SW 1271 (cell line): ENCODE measurements around the gene KIF3A.
"Not testable (repeated sequence)": the region's sequence is repeated elsewhere in the genome, so short reads cannot be mapped to it uniquely, and the experiment has no call there.

Experiments
- DNase-seq, 2 experiments: peaks; one replicate each; lab custom pipeline; 2025; lab: John Stamatoyannopoulos, UW

The KIF3A gene

DNA sequence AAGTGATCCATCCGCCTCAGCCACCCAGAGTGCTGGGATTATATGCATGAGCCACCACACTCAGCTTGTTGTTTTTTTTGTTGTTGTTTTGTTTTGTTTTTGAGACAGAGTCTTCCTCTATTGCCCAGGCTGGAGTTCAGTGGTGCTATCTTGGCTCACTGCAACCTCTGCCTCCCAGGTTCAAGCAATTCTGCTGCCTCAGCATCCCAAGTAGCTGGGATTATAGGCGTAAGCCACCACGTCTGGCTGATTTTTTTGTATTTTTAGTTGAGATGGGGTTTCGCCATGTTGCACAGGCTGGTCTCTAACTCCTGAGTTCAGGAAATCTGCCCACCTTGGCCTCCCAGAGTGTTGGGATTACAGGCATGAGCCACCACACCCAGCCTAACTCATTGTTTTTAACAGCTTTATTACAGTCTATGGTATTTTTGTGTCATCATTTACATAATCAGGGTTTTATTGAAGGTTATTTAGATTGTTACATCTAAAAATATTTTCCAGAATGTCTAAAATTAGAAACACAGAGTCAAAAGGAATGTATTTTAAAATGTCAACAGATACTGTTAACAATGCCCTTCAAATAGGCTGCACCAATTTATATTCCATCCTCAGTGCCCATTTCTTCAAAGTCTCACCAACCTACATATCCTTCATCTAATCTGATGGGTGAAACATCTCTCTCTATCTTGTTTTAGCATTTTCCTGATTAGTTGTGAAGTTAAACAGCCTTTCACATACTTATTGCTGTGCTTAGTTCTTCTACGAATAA lies 18.6 kb downstream of the KIF3A start:
- no peak for DNase-seq

DNA sequence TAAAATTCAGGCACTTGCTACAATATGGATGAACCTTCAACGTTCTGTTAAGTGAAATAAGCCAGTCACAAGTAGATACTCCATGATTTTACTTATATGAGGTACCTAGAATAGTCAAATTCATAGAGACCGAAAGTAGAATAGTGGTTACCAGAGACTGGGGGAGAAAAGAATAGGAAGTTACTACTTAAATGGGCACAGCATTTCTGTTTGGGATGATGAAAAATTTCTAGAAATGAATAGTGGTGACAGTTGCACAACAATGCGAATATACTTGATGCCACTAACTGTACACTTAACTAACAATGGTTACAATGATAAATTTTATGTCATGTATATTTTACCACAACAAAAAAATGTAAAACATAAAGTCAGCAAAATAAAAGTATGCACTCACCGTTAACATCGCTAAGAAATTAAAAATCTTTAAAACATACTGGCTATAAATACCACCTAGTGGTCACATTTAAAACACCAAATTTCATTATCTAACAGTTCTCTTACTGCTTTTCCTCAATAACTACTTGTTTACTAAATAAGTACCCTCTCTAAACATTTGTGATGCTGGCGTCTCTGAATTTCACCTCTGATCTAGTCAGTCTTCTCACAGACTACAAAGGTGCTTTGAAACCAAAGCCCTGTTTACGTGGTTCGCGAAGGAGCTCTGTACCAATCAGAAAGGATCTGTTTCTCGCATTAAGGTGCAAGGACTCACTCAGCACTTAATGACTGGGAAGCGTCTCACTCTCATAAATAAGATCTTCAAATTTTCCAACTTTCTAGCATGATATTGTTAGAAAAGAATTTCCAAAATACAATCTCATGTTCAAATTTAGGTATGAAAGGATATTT lies 22.7 kb downstream of the KIF3A start:
- DNase-seq = peak in 1 of 2 experiments; percentile 50

DNA sequence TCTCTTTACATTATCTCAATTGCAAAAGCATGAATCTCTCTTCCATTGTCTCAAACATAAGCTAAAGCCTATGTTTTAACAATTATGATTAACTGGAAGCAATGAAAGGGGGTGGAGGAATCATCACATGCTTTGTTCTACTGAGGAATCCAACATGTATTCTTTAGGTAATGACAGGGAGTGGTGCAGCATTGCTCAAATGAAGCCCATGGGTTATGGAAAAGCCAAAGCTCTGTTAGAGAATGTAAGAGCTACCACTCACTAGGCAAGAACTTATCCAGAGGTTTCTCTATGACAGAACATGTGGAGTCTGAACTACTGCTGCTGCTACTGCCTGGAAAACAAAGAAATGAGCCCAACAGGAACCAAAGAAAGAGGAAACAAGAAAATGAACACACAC lies 28.7 kb downstream of the KIF3A start:
- DNase-seq = no peak

DNA sequence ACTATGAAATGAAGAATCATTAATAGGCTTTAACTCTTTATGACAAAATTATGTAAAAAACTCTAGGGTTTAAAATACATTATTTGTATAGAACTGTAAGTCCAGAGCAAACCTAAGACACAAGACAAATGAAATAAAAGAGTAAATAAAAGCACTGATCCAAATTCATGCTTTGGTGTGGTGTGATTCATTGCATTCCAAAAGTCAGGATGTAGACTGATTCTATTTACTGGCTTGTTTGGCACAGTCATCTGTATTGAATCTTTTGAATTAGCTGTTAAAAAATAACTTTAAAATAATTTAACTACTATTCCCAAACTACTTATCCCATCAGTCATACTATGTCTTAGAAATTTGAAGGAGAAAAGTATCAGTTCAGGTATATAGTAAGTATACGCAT lies 32.5 kb downstream of the KIF3A start:
- DNase-seq = peak in 1 of 2 experiments; percentile 15

DNA sequence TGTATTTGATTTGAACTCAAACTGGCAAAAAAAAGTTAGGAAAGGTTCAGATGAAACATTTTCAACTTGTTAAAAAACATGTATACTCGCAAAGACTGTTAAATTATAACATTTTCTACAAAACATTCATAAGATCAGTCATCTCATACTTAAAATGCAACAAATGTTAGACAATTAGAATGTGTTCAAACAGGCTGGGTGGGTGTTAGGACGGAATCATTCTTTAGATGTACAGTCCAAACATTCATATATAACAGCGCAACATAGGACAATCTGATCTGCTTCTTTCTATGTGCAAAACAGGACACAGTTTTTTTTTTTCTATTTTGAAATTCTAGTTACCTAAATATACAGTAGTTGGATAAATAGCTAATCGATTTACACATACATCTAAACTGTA lies 41.4 kb downstream of the KIF3A start:
- no peak for DNase-seq

DNA sequence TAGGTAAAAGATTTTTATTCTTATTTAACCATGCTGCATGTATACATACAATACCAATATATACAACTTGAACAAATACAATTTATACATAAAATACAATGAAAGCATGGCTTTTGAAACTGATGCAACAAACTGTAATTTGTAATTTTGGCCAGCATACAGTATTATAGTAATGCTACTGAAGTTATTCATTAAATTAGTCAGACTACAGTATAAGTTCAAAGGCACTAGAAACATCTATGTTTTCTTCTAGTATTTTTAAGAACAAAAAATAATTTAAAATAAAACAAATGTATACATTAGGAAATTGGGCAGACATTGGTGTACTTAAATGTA lies 44.7 kb downstream of the KIF3A start:
- no peak for DNase-seq

DNA sequence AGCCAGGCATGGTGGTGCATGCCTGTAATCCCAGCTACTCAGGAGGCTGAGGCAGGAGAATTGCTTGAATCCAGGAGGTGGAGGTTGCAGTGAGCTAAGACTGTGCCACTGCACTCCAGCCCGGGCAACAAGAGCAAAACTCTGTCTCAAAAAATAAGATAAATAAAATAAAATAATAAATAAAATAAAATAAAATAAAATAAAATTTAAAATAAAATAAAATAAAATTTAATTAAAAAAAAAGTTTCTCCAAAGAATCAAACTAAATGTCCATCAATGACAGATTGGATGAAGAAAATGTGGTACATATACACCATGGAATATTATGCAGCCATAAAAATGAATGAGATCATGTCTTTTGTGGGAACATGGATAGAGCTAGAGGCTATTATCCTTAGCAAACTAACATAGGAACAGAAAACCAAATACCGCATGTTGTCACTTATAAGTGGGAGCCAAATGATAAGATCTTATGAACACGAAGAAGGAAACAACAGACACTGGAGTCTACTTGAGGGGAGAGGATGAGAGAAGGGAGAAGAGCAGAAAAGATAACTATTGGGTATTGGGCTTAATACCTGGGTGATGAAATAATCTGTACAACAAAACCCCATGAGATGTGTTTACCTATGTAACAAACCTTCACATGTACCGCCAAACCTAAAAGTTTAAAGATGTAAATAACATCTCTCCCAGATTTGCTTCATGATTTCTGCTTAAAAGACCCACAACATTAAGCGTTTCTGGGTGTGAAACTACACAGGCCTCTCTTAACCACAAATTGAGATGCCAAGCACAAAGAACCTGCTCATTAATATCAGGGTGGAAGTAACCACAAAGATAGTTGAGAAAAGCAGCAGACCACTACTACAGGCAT lies 45.4 kb downstream of the KIF3A start:
- not testable (repeated sequence) for DNase-seq

DNA sequence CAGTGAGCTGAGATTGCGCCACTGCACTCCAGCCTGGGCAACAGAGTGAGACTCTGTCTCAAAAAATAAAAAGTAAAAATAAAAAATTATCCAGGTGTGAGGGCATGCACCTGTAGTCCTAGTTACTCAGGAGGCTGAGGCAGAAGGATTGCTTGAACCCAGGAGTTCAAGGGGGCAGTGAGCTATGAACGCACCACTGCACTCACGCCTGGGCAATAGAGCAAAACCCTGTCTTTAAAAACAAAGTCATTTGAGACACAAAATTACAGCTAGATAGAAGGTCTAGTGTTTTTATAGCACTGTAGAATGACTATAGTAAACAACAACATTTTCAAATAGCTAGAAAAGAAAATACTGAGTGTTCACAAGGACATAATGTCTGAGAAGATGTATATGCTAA lies 47.2 kb downstream of the KIF3A start:
- no peak for DNase-seq

DNA sequence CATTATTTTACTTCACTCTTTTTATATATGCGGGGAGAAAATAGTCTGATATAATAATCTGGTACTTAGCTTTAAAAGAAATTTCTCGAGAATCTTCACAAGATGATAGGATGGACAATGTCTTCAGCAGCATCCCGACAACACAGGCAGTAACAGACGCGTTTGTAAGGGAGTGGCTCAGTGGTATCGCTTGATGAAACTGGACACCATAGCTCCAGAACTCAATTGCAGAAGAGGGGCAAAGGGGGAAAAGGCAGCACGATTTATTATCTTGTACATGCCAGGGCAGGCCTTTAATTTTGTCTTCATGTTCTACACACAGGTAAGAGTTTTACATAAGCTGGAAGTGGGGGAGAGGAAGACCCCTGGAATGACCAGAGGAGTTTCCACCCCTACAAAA lies 47.8 kb downstream of the KIF3A start:
- no peak for DNase-seq

DNA sequence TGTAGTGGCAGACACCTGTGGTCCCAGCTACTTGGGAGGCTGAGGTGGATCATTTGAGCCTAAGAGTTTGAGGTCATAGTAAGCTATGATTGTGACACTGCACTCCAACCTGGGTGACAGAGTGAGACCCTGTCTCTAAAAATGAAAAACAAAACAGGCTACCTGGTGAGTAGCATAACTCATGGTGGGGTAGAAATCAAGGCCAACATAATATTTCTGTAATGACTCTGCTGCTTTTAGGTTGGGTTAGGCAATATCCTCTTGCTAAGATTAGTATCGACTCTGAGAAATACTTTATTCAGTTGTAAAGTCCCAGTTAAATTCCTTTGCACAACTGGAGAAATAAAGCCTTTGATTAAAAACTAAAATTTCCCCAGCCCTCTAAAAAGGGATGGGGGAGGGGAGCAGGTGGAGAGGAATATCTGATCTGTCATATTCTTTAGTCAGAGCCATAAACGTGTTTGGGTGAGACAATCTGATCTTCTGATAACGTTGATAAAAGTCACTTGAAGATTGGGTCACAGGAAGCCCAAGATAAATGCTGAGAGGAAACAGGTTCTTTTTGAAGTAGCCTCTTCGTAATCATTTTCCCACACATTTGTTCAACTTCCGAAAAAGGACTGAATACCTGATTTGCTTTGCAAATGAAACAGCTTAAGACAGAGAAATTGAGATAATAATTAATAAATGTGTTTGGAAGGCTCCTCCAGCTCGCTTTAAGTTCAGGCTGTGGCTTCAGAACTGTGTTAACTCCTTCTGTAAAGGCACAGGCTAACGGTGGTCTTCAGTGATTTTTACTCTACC lies 48.6 kb downstream of the KIF3A start:
- DNase-seq = no peak

DNA sequence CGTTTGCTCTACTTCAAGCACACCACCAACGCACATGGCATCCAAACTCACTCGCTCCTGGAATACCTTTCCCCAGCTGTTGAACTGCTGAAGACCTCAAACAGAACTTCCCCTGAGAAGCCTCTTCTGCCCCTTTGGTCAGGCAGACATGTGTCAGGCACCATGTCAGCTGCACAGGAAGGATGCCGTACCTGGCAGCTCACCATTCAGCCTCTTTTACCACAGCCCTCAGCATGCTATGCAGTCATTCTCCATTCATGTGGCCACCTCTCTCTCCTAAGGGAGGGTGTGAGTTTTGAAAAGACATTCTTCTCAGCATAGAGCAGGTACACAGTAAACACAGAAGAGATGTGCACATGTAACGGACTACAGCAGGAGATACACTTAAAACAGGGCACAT lies 49.4 kb downstream of the KIF3A start:
- no peak for DNase-seq

DNA sequence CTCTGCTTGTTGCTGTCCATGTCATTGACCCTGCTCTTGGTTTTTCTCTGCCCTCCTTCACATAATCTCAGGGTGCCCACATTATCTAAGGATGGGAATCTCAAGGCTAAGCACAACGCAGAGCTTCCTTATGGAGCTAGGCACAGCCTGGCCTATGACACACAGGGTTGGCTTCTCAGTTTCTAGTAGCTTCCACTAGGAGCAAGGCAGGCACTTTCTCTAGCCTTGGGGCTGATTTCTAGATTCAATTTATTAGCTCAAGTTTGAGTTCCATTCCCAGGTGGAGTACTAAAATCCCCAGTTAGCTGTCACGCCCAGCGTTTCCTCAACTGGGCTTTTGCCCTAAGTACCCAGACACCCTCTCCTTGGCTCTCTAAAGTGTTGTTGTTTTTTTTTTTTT lies 51.2 kb downstream of the KIF3A start:
- DNase-seq = no peak

DNA sequence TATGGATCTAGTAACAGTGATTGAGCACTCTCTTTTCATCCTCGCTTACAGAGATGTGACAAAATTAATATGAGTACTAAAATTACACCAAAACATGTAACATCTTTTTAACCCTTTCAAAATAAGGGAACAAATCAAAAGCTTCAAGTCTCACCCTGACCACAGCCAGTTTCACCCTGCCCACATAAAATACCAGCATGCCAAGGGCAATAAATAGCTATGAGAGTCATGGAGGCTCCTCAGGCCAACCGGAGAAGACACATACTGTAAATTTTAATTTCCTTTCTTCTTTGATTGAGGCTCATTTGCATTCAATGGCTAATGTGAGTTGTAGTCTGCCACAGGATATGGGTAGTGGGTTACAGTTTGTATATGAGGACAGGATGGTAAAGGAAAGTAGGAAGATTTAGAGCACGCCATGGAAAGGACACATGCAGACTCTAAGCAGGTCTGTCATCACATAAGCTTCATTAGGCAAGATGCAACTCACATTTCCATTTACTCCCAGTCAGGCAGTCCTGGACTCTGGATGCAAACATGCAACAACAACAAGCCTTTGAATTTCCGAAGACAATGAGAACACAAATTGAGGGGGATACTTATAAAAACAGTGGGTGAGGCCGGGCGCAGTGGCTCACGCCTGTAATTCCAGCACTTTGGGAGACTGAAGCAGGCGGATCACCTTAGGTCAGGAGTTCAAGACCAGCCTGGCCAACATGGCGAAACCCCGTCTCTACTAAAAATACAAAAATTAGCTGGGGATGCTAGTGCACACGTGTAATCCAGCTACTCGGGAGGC lies 52.2 kb downstream of the KIF3A start:
- no peak for DNase-seq

DNA sequence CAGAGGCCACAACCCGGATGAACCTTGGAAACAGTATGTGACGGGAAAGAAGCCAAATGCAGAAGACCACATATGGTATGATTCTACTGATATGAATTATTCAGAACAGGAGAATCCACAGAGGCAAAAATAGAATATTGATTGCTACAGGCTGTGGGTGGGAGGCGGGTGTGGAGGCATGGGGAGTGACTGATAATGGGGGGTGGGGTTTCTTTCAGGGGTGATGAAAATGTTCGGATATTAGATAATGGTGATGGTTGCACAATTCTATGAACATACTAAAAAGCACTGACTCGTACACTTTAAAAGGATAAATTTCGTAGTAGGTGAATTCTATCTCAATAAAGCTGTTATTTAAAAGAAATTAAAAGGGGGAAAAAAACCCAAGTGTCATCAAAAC lies 52.9 kb downstream of the KIF3A start:
- no peak for DNase-seq

DNA sequence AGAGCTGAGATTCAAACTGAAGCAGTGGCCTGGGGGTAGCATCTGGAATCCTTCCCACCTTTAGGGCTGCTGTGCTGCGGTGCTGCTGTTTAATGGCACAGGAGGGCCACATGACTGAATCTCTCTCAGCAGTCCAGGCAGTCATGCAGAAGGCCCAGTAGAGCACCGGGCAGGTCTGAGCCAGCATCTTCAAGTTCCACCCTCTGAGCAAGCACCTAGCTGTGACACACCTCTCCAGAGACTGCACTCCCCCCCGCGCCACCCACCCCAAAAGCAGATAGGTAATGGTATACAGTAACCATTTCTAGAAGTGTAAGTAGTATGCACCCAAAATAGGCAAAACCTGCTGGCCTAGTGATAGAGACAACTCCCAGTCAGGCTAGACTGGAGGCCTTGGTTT lies 55.4 kb downstream of the KIF3A start:
- DNase-seq = no peak

DNA sequence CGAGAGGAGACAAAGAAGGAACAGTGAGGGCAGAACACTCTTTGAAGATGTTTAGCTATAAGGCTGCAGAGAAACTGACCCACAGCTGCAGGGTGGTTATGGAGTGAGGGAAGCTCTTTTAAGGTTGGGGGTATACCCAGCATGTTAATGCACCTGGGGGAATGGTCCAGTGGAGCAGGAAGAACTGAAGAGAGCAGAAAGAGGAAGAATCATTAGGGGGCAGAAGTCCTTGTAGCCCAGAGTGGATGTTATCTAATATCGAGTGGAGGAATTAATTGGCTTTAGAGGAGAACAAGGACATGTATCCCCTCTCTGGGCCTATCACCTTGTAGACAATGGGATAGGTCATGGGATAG lies 55.9 kb downstream of the KIF3A start:
- DNase-seq = no peak

DNA sequence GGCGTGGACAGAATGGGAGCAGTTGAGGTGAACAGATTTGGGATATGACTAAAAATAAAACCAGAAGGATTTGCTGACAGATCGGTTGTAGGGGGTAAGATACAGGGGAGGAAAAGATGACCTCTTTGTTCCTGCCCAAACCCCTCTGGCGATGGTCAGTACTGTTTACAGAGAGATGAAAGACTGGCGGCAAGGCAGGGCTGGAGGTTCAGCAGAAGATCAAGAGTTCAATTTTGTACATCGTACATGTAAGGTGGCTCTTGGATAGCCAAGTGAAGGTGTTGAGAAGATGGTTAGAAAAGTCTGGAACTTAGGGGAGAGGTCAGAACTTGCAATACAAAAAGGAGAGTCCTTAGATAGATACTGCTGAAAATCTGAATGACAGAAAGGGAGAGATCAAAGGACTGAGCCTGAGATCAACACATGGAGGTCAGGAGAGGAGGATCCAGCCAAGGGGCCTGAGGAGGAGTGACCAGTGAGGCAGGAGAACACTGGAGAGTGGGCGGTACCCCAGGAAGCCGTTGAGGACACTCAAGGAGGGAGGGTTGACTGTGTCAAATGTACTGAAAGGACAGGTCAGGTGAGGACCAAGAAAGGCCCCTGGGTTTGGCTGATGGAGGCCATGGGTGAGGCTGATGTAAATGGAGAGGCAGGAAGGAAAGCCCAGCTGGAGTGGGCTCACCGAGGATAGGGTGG lies 56.4 kb downstream of the KIF3A start:
- no peak for DNase-seq

DNA sequence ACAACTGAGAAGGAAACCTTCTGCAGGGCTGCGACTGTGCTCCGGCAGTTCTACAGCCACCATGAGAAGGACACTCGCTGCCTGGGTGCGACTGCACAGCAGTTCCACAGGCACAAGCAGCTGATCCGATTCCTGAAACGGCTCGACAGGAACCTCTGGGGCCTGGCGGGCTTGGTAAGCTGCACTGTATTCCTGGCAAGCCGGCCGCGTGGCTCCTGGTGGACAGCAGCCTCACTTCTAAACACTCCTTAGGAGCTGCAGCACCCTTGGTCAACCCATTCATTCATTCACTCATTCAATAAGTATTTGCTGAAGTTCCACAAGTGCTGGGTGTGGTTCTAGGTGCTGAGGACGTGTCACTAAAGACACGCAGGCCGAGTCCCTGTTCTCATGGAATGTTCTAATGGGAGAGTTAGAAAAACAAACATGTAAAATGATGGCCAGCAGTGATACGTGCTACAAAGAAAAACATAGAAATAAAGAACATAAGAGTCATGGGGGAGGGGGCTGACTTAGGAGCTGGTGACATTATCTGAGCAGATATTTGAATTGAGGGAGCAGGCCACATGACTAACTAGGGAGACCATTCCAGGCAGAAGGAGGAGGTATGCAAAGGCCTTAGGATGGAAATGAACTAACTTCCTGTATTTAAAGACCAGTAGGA lies 57.5 kb downstream of the KIF3A start:
- no peak for DNase-seq

DNA sequence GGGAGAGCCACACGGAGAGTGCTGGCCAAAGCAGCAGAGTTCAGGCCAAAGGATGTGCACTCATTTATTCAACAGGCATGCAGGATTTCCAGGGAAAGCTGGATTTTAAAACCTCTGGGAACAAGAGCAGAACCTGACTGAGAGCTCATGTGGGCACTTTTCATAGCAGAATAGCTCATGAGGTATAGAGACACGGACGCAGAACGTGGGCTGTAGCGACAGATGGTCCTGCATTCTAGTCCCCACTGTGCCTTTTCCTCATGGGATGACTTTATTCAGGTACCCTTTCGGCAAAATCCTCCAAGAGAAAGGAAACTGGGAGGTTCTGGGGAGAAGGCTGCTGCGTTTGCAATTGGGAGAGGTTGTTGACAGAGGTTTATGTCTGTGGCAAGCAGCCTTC lies 58.2 kb downstream of the KIF3A start:
- no peak for DNase-seq

DNA sequence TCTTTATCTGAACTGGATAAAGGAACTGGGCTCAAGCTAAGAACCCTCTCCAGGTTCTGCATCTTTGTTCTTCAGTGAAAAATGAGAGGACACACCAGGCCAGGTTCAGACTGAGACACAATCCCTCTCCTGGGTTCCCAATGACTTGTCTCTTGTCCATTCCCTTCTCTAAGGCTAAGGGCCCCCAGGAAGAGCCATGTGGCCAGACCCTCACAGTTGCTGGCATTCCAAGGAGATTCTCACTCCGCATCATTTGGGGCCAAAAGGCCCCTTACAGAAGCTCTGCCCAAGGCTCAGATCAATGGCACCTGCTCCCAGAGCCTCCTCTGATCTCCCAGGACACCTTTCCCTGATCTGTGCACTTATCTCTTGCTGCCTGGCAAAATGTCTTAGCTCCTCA lies 58.6 kb downstream of the KIF3A start:
- DNase-seq = no peak
